AG10803 (cell line): ENCODE results near the gene DNAJC17.
A peak's percentile ranks its signal among the peaks of the same experiment; 100 is the strongest.

Source experiments
- DNase-seq: peaks from one replicate; pipeline ENCODE4 v3.0.0; 2010; ENCODE audit warnings: low read depth
- H3K4me3 ChIP-seq: 2 replicates; pipeline ENCODE4 v1.5.1; 2011; ENCODE audit warnings: mild to moderate bottlenecking, low read length, control low read depth
- TF ChIP-seq, protein P1 (sequence below): conservative IDR thresholded peaks from 2 replicates; pipeline ENCODE4 v1.5.1; 2011; ENCODE audit warnings: mild to moderate bottlenecking, low read length, control low read depth, inconsistent platforms

The DNAJC17 gene

DNA sequence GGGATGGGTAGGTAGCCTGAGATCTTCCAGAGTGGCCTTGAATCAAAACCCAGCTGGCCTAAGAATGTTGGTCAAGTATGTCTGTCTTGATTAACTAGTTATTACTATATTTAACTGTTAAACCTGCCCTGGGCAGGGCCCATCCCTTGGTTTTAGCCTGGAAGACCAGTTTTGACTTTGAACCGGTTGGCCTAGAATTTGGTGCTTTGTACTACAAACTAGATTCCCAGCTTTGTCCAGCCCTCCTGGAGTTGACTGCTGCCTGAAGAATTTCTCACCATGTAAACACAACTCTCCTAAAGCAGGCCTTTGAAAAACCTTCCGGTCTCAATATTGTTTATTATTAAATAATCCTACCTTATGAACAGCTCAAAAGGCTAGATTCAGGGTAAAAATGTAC lies 21.5 kb downstream of the DNAJC17 start:
- TF ChIP-seq, protein P1, sequence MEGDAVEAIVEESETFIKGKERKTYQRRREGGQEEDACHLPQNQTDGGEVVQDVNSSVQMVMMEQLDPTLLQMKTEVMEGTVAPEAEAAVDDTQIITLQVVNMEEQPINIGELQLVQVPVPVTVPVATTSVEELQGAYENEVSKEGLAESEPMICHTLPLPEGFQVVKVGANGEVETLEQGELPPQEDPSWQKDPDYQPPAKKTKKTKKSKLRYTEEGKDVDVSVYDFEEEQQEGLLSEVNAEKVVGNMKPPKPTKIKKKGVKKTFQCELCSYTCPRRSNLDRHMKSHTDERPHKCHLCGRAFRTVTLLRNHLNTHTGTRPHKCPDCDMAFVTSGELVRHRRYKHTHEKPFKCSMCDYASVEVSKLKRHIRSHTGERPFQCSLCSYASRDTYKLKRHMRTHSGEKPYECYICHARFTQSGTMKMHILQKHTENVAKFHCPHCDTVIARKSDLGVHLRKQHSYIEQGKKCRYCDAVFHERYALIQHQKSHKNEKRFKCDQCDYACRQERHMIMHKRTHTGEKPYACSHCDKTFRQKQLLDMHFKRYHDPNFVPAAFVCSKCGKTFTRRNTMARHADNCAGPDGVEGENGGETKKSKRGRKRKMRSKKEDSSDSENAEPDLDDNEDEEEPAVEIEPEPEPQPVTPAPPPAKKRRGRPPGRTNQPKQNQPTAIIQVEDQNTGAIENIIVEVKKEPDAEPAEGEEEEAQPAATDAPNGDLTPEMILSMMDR = no peak
- no peak overlapping the region for H3K4me3 ChIP-seq
- no peak for DNase-seq

DNA sequence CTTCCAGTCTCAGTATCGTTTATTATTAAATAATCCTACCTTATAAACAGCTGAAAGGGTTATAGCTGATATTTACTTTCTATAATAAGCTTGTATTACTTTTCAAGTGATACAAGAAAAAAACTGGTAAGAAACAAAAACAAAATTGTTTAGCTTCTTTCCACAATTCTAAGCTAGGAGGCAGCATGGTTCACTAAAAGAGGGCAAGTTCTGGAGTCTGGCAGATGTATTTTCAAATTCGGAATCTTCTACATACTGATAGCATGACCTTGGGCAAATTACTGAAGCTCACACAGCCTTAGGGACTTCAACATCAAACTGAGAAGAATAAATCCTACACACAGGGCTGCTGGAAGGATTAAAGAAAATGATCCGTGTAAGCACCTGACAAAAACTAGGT lies 22.1 kb downstream of the DNAJC17 start:
- DNase-seq = no peak
- H3K4me3 ChIP-seq = no peak overlapping the region
- TF ChIP-seq, protein P1 = no peak

- TF ChIP-seq, protein P1 = peak; percentile 22
- no peak overlapping the region for H3K4me3 ChIP-seq
- no peak for DNase-seq
These were observed 24.6 kb downstream of the DNAJC17 start for GRCh38 chr15:40782609-40783227.

DNA sequence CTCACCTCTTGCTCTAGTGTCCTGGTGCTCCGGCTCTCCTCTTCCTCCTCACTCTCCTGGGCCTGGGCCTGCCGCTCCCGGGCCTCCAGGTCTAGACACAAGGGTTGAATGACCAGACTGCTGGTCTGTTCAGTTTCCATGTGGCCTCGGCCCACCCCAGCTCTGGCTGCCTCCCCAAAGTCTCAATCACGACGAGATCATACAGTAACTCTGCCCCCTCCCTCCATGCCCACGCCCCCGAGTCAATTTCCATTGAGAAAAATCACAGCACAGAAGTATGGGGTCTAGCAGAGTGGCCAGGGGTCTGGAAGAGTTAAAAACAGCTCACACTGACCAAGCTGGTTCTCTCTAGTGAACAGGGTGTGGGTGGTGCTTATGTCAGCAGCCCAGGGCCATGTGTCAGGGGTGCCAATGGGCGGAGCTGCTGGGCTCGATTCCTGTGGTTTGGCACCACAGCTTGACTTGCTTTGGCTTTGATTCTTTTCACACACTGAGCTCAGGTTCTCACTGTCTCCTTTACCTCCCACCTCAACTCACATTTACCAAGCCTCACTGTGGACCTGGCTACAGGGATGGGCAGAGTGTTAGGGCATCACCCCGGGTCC lies 30.6 kb downstream of the DNAJC17 start:
- TF ChIP-seq, protein P1 = no peak
- no peak overlapping the region for H3K4me3 ChIP-seq
- DNase-seq = peak; percentile 82

- TF ChIP-seq, protein P1 = no peak
- H3K4me3 ChIP-seq = no peak overlapping the region
- DNase-seq = no peak
These were observed 31.3 kb downstream of the DNAJC17 start for GRCh38 chr15:40775740-40776536.

DNA sequence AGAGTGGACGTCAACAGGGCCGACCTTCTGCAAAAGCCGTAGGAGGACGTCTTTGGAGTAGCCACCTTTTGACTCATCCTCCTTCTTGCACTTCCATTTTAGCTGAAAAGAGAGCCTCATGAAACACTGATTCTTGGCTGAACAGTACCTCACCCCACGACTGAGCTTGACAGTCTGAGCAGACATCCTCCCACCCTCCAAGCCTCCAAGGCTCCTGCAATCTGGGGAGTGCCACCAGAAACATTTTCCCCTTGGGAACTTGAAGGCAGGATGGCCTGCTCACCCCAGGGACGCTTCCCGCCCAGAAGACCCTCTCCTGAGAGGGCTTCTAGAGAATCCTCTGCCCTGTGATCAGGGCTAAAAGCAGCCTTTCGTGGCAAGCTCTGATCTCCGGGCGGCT lies 32.3 kb downstream of the DNAJC17 start:
- H3K4me3 ChIP-seq = no peak overlapping the region
- TF ChIP-seq, protein P1 = no peak
- no peak for DNase-seq
